Posterior cingulate gyrus (tissue), 11 donors: Measurements from ENCODE around the gene LAMTOR5.
"Not testable (repeated sequence)": the region's sequence is repeated elsewhere in the genome, so short reads cannot be mapped to it uniquely, and the experiment has no call there.

Source experiments
- DNase-seq, 10 donors: peaks; one replicate each; pipeline versions ENCODE4 v3.0.0 to v3.0.0-alpha.2; 2020 to 2021; ENCODE audit warnings: mixed read lengths in 3 of 10
- intact Hi-C: fragments of 100-400 bp; cut with DNase I; formaldehyde crosslinking; loops from one replicate; pipeline ENCODE4 v1.15.1; 2023

The LAMTOR5 gene

GRCh38 chr1:110430366-110430765, 22.9 kb upstream of the LAMTOR5 start:
- DNase-seq, result no peak
- intact Hi-C loops, result no loop called here

GRCh38 chr1:110428946-110429345, 21.5 kb upstream of the LAMTOR5 start:
- intact Hi-C loops, result no loop called here
- no peak for DNase-seq

GRCh38 chr1:110426854-110427253, 19.4 kb upstream of the LAMTOR5 start:
- intact Hi-C loops, result no loop called here
- no peak for DNase-seq

- peak in 6 of 10 donors; percentile 12 to 86 (median 50) for DNase-seq
- intact Hi-C loops, result no loop called here
Measured at GRCh38 chr1:110425612-110426152, 18.2 kb upstream of the LAMTOR5 start.

GRCh38 chr1:110424699-110425611, 17.5 kb upstream of the LAMTOR5 start:
- peak in 1 of 10 donors; percentile 62 for DNase-seq
- intact Hi-C loops, result no loop called here

GRCh38 chr1:110420874-110421793, 13.6 kb upstream of the LAMTOR5 start:
- DNase-seq, result no peak
- intact Hi-C loops, result no loop called here

GRCh38 chr1:110420023-110420662, 12.6 kb upstream of the LAMTOR5 start:
- peak in 1 of 10 donors; percentile 39 for DNase-seq
- intact Hi-C loops, result no loop called here

GRCh38 chr1:110418729-110419128, 11.2 kb upstream of the LAMTOR5 start:
- intact Hi-C loops, result no loop called here
- no peak for DNase-seq

GRCh38 chr1:110413045-110413444, 5.6 kb upstream of the LAMTOR5 start:
- intact Hi-C loops, result not testable (repeated sequence)

GRCh38 chr1:110412576-110412975, 5.1 kb upstream of the LAMTOR5 start:
- DNase-seq, result peak; percentile 28 to 93 (median 65)
- intact Hi-C loops, result loop anchor here (1.0 kb wide), 1 partner anchor 48 kb away; no protein-coding TSS in a partner anchor

More at GRCh38 chr1:110413045-110413444, 5.6 kb upstream of the LAMTOR5 start:
- DNase-seq, result not testable (repeated sequence)

GRCh38 chr1:110411173-110411735, 3.8 kb upstream of the LAMTOR5 start:
- intact Hi-C loops, result no loop called here

GRCh38 chr1:110409316-110409715, 1.8 kb upstream of the LAMTOR5 start:
- DNase-seq, result no peak
- intact Hi-C loops, result loop anchor here (5.0 kb wide), 1 partner anchor 207 kb away; no protein-coding TSS in a partner anchor

More at GRCh38 chr1:110411173-110411735, 3.8 kb upstream of the LAMTOR5 start:
- no peak for DNase-seq

- intact Hi-C loops, result loop anchor here (5.0 kb wide), 1 partner anchor 206 kb away; no protein-coding TSS in a partner anchor
- DNase-seq, result no peak
Measured at GRCh38 chr1:110408488-110408887, 994 bp upstream of the LAMTOR5 start.

- intact Hi-C loops, result loop anchor here (5.0 kb wide), 1 partner anchor 204 kb away; no protein-coding TSS in a partner anchor
- DNase-seq, result peak in 1 of 10 donors; percentile 25
Measured at GRCh38 chr1:110406407-110406806, 1.1 kb downstream of the LAMTOR5 start.

GRCh38 chr1:110404401-110404800, 3.1 kb downstream of the LAMTOR5 start:
- intact Hi-C loops, result no loop called here
- DNase-seq, result no peak

GRCh38 chr1:110403805-110404204, 3.7 kb downstream of the LAMTOR5 start:
- no peak for DNase-seq
- intact Hi-C loops, result no loop called here

GRCh38 chr1:110396259-110396958, 11.1 kb downstream of the LAMTOR5 start:
- DNase-seq, intact Hi-C loops: not testable (repeated sequence)

- intact Hi-C loops, result no loop called here
- no peak for DNase-seq
Measured at GRCh38 chr1:110394493-110394820, 13.0 kb downstream of the LAMTOR5 start.
